ENCODE results near the gene RAD51D.

RAD51D gene

GRCh38 chr17:35062308-35062707 is 57.4 kb downstream of the RAD51D start:
- no peak for TF ChIP-seq CTCF (IDR thresholded peaks at IDR 0.05; ENCODE audit: extremely low read depth, missing control alignments)
- no peak for DNase-seq (ENCODE audit: low spot score)

- TF ChIP-seq CTCF (IDR thresholded peaks at IDR 0.05; ENCODE audit: extremely low read depth, missing control alignments) = no peak
- no peak for DNase-seq (ENCODE audit: low spot score)
Measured at GRCh38 chr17:35057332-35057915, 62.2 kb downstream of the RAD51D start.

DNA sequence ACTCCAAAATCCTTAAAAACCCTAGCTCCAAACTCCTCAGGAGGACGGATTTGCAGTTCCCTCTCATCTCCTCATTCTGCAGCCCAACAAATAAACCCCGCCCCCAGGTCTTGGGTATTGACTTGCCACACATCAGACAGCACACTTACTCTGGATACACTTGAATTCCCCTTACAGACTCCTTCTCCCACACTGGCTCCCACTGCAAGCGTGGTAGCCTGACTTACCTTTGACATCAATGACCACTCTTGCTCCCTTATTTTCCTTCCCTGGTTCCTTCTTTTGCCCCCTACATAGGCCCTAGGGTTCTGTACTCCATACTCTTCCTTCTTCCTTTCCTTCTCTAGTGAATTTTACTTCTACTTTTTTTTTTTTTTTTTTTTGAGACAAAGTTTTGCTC is 63.6 kb downstream of the RAD51D start:
- DNase-seq (ENCODE audit: low spot score) = no peak
- no peak for TF ChIP-seq CTCF (IDR thresholded peaks at IDR 0.05; ENCODE audit: extremely low read depth, missing control alignments)

DNA sequence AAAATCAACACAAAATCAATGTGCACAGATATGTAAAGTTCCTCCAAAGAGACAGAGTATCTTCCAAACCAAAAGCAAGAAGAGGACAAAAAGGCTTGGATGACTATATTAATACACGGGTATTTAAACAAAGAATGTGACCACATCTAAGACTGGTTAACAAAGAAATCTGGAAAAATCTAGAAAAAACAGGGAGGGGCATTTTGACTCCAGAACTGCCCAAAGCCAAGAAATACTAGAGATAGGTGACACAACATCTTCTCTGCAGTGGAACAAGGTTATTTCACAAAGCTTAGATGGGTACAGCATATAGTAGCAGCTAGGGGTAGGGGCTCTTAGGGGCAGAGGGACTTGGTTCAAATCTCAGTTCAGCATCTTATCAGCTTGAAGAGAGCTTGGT is 66.5 kb downstream of the RAD51D start:
- DNase-seq (ENCODE audit: low spot score) = no peak
- TF ChIP-seq CTCF (IDR thresholded peaks at IDR 0.05; ENCODE audit: extremely low read depth, missing control alignments) = no peak

DNA sequence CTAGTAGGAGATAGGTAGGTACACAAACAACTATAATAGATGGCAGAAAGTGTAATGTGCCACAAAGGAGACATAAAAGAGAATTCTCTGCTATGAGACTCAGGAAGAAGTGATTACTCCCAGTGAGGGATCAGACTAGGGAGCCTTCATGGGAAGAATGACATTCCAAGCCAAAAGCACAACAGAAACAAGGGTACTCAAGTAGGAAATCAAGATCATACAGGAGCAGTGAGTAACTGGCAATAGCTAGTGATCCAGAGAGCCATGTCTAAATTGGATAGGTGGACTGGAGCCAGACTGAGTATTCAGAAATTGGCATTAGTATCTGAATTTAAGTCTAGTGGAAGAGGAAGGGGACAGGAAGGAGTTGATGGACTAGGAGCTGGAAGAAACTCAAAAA is 66.9 kb downstream of the RAD51D start:
- TF ChIP-seq CTCF (IDR thresholded peaks at IDR 0.05; ENCODE audit: extremely low read depth, missing control alignments) = no peak
- DNase-seq (ENCODE audit: low spot score) = no peak

DNA sequence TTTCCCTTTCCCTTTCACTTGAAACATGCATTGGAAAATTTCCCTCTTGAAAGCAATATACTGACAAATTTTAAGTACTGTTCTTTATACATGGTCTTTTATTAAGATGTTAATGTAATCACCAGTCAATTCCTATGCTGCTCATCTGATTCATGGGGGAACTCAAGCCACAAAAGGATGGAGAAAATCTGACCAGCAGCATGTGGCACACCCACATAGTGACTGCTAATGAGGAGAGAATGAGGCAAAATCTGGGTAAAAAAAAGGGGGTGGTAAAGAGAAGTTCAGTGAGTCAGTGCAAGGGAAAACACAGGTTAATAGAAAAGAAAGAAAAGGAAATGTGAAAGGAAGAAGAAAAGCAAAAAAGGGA is 67.4 kb downstream of the RAD51D start:
- TF ChIP-seq CTCF (IDR thresholded peaks at IDR 0.05; ENCODE audit: extremely low read depth, missing control alignments) = no peak
- no peak for DNase-seq (ENCODE audit: low spot score)

DNA sequence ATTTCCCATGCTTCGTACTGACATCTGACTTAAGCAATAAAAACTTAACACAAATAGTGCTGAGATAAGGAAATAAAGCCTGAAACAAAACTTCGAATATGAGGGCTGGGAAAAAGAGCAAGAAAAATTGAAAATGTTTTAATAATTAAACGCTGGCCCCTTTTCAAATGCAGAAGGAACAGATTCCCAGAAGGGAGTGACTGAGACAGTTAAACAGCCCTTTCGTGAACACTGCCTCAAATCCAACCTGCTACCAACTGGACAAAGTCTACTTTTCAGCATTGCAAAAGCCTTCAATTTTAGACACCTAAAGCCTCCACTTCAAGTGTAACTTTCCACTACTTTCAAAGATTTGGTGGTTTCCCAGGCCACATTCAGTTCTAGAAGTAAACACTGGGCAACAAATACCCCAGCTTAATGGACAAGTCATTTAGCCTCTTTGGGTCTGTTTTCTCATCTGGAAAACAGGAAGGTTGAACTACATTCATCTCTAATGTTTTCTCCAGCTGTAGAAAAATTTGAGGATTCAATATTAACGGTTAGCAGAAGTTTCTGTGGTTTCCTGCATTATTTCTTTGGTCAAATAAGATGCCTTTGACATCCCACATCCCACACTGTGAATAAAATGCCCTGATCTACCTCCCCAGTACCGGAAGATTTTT is 68.0 kb downstream of the RAD51D start:
- DNase-seq (ENCODE audit: low spot score) = no peak
- TF ChIP-seq CTCF (IDR thresholded peaks at IDR 0.05; ENCODE audit: extremely low read depth, missing control alignments) = no peak
